ENCODE results near the gene CPEB2.

DNA sequence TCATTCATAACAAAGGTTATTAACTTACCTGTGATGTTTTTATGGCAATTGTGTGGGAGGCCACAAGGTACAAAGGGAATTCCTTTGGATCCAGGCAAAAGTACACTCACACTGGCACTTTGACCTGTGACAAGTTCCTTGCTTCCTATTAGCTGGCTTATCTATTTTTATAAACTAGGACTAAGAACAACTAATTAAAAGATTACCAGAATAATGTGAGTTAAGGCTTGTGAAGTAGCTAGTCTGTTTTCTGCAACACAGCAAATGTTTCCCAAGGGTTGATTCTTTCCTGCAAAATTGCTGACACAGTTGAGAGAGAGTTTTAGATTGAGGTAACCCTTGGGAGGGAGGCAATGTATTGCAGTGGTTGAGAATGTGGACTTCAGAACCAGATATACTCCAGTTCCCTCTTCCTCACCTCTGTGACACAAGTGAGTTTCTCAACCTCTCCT lies 107.9 kb downstream of the CPEB2 start:
- no peak for TF ChIP-seq EP300 (IDR thresholded peaks at IDR 0.05)
- TF ChIP-seq POLR2AphosphoS5 (IDR thresholded peaks at IDR 0.05): no peak
- TF ChIP-seq POLR2A (IDR thresholded peaks at IDR 0.05): no peak
- TF ChIP-seq, protein P1, sequence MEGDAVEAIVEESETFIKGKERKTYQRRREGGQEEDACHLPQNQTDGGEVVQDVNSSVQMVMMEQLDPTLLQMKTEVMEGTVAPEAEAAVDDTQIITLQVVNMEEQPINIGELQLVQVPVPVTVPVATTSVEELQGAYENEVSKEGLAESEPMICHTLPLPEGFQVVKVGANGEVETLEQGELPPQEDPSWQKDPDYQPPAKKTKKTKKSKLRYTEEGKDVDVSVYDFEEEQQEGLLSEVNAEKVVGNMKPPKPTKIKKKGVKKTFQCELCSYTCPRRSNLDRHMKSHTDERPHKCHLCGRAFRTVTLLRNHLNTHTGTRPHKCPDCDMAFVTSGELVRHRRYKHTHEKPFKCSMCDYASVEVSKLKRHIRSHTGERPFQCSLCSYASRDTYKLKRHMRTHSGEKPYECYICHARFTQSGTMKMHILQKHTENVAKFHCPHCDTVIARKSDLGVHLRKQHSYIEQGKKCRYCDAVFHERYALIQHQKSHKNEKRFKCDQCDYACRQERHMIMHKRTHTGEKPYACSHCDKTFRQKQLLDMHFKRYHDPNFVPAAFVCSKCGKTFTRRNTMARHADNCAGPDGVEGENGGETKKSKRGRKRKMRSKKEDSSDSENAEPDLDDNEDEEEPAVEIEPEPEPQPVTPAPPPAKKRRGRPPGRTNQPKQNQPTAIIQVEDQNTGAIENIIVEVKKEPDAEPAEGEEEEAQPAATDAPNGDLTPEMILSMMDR (IDR thresholded peaks at IDR 0.05): no peak
